ENCODE results near the gene MDGA2.

GRCh38 chr14:46902837-46903236, 772.6 kb downstream of the MDGA2 start:
- TF ChIP-seq POLR2AphosphoS5 (IDR thresholded peaks at IDR 0.05; ENCODE audit: borderline replicate concordance, low read depth, low read length) (no peak), EZH2 (IDR thresholded peaks at IDR 0.05) (no peak)
